Psoas muscle (tissue), 8 donors: ENCODE measurements around the gene ADAMTS4. TPM values are rescaled to one million over a fixed set of nuclear protein-coding genes. Genes with fewer than 3 reads are reported as not detected.

Experiments used
- ATAC-seq, 4 donors: fragments of 200-7000 bp; cut with Tn5 transposase; one replicate each; pipeline ENCODE4 v1.9.1; 2020; ENCODE audit warnings: moderate library complexity in 3 of 4, mild to moderate bottlenecking in 2 of 4
- DNase-seq, 2 donors: peaks; one replicate each; pipeline ENCODE4 v3.0.0-alpha.2; 2020
- H3K27ac ChIP-seq: fragments of 200-600 bp; one replicate; pipeline ENCODE4 v1.8.0; 2022
- H3K27me3 ChIP-seq, 3 donors: fragments of 200-600 bp in 1 of 3; one replicate each; pipeline versions ENCODE4 v1.6.1 to v1.8.0; 2013 to 2022; ENCODE audit warnings: low read length in 2 of 3, mild to moderate bottlenecking in 2 of 3, moderate library complexity in 1 of 3; ENCODE audit not compliant: insufficient read depth in 3 of 3
- H3K36me3 ChIP-seq, 2 donors: fragments of 200-600 bp in 1 of 2; one replicate each; pipeline versions ENCODE4 v1.6.1 to v1.8.0; 2013 to 2022; ENCODE audit warnings: low read depth in 1 of 2, mild to moderate bottlenecking in 1 of 2, moderate library complexity in 1 of 2; ENCODE audit not compliant: insufficient read depth in 1 of 2
- H3K4me1 ChIP-seq: fragments of 200-600 bp; one replicate; pipeline ENCODE4 v1.8.0; 2022
- H3K4me3 ChIP-seq: fragments of 200-600 bp; one replicate; pipeline ENCODE4 v1.8.0; 2022; ENCODE audit warnings: mild to moderate bottlenecking
- H3K9me3 ChIP-seq: fragments of 200-600 bp; one replicate; pipeline ENCODE4 v1.8.0; 2022
- CTCF ChIP-seq: fragments of 200-600 bp; IDR thresholded peaks from one replicate; pipeline ENCODE4 v1.8.0; 2022; ENCODE audit warnings: antibody characterized with exemption
- WGBS, 3 donors: extraction: QIAGEN DNeasy Blood & Tissue Kit; methylation state at CpG; one replicate each; pipeline versions ENCODE4 v1.1.6 to v1.1.7; 2013; 5-methylcytosine and 5-hydroxymethylcytosine counted together
- intact Hi-C, 2 donors: fragments of 100-400 bp; cut with DNase I; formaldehyde crosslinking; loops; one replicate each; pipeline versions ENCODE4 v1.11.0 to v1.14.2; 2022
- polyA plus RNA-seq, 3 donors: library from polyadenylated mRNA; stranded (reverse); fragments of 200-250 nt; gene quantifications; one replicate each; pipeline ENCODE4 v1.2.3, GENCODE V29; 2013
- total RNA-seq, 4 donors: library from RNA; stranded (reverse); fragmentation: NEBNext Ultra II Directional in 2 of 4; extraction: Animal tissue kit (Norgen Biotek cat#: 25700) in 2 of 4; gene quantifications; one replicate each; pipeline versions ENCODE4 v1.2.1 to v1.2.4, GENCODE V29; 2021 to 2023
- donor health status: healthy with polysubstance abuse.
- donor health status: DM: no; HTN: no; CAD: no; lungs with moderate emphysema.
- donor health status: Bipolar disorder and iron deficiency.
- donor health status: healthy.
- donor health status: DM: yes; HTN: yes; CAD: no.
- donor health status: DM: no; HTN: no; CAD: no.
- donor health status: DM: no; HTN: no; CAD: no.
- donor health status: DM: yes; HTN: yes; CAD: no.

ADAMTS4 gene
- total and polyA plus RNA-seq, 7 donors: 0.88 to 8.9 (median 1.3) TPM

GRCh38 chr1:161214369-161214768 lies 15.5 kb upstream of the ADAMTS4 start:
- DNase-seq (no peak), ATAC-seq (no peak)
- TF ChIP-seq CTCF: no peak
- H3K27me3 ChIP-seq: no peaks in the 10 kb centered on the region
- intact Hi-C loops: no loop called here
- no peaks in the 10 kb centered on the region for H3K9me3 ChIP-seq
- 86 to 90% (median 90%) methylated on average over 9 of the region's 9 CpGs for WGBS, 3 donors
- no peaks in the 10 kb centered on the region for H3K4me1 ChIP-seq
- H3K27ac ChIP-seq: no peak overlapping the region
- H3K4me3 ChIP-seq: no peak overlapping the region
- peaks cover 19 to 60% of the 10 kb centered on the region in 2 donors for H3K36me3 ChIP-seq

GRCh38 chr1:161209790-161210409 lies 11.0 kb upstream of the ADAMTS4 start:
- Histone ChIP-seq H3K36me3 (peaks cover 24 to 99% of the 10 kb centered on the region in 2 donors), H3K4me3 (no peak overlapping the region), H3K9me3 (no peaks in the 10 kb centered on the region), H3K27me3 (no peaks in the 10 kb centered on the region), H3K27ac (no peak overlapping the region), H3K4me1 (peaks cover 29% of the 10 kb centered on the region)
- TF ChIP-seq CTCF: peak; percentile 75
- ATAC-seq (peak; percentile 77 to 87 (median 85)), DNase-seq (peak; percentile 73 to 86)
- intact Hi-C loops: loop anchor here in 1 of 2 donors (5.0 kb wide), 1 partner anchor 172 kb away; no protein-coding TSS in a partner anchor
- 38 to 46% (median 44%) methylated on average over 11 of the region's 11 CpGs for WGBS, 3 donors

GRCh38 chr1:161207173-161207572 lies 8.3 kb upstream of the ADAMTS4 start:
- TF ChIP-seq CTCF: no peak
- H3K36me3 ChIP-seq: peaks cover 15 to 89% of the 10 kb centered on the region in 2 donors
- peak overlapping the region; percentile 32 for H3K4me3 ChIP-seq
- WGBS, 3 donors: 42 to 73% (median 60%) methylated on average over 8 of the region's 8 CpGs
- H3K27me3 ChIP-seq: no peaks in the 10 kb centered on the region
- intact Hi-C loops: loop anchor here in 1 of 2 donors (5.0 kb wide), 1 partner anchor 175 kb away; no protein-coding TSS in a partner anchor
- no peaks in the 10 kb centered on the region for H3K9me3 ChIP-seq
- H3K27ac ChIP-seq: peak overlapping the region; percentile 62
- ATAC-seq: peak in 3 of 4 donors; percentile 65 to 69 (median 68)
- peak in 1 of 2 donors; percentile 33 for DNase-seq
- peaks cover 49% of the 10 kb centered on the region for H3K4me1 ChIP-seq

GRCh38 chr1:161206411-161207140 lies 7.7 kb upstream of the ADAMTS4 start:
- WGBS, 3 donors: 69 to 74% (median 73%) methylated on average over 12 of the region's 12 CpGs
- TF ChIP-seq CTCF: no peak
- intact Hi-C loops: loop anchor here in 1 of 2 donors (5.0 kb wide), 1 partner anchor 176 kb away; no protein-coding TSS in a partner anchor
- no peaks in the 10 kb centered on the region for H3K9me3 ChIP-seq
- H3K27me3 ChIP-seq: no peaks in the 10 kb centered on the region
- H3K36me3 ChIP-seq: peaks cover 15 to 83% of the 10 kb centered on the region in 2 donors
- peak overlapping the region; percentile 32 for H3K4me3 ChIP-seq
- peak overlapping the region; percentile 62 for H3K27ac ChIP-seq
- DNase-seq (no peak), ATAC-seq (no peak)
- H3K4me1 ChIP-seq: peaks cover 49% of the 10 kb centered on the region
